Measurements from ENCODE around the gene TCEA2. TPM values are rescaled to one million over a fixed set of nuclear protein-coding genes. Genes with fewer than 3 reads are reported as not detected.

The TCEA2 gene
- total RNA-seq, 3 donors from 2014 or later, result 4.1 to 46.1 (median 9.5) TPM

GRCh38 chr20:64065062-64065973 lies 2.3 kb downstream of the TCEA2 start:
- ATAC-seq (no peak), DNase-seq (no peak)
- intact Hi-C loops (cut with DNase I, micrococcal nuclease), result no loop called here
- no peak for TF ChIP-seq CTCF (IDR thresholded peaks at IDR 0.05)
- Histone ChIP-seq H3K36me3 (ENCODE audit: low read depth) (no peaks in the 10 kb centered on the region), H3K4me3 (no peak overlapping the region), H3K9me3 (no peaks in the 10 kb centered on the region), H3K4me1 (ENCODE audit: low read depth) (peaks cover 4% of the 10 kb centered on the region)

- no peak for TF ChIP-seq CTCF (IDR thresholded peaks at IDR 0.05)
- intact Hi-C loops (cut with DNase I, micrococcal nuclease), result no loop called here
- no peak for DNase-seq
- peak; percentile 13 for ATAC-seq
- Histone ChIP-seq H3K9me3 (no peaks in the 10 kb centered on the region), H3K4me3 (no peak overlapping the region), H3K36me3 (ENCODE audit: low read depth) (no peaks in the 10 kb centered on the region), H3K4me1 (ENCODE audit: low read depth) (peaks cover 4% of the 10 kb centered on the region)
Measured at GRCh38 chr20:64065974-64066343, 3.0 kb downstream of the TCEA2 start.

GRCh38 chr20:64067005-64067632 lies 4.1 kb downstream of the TCEA2 start:
- Histone ChIP-seq H3K9me3 (no peaks in the 10 kb centered on the region), H3K36me3 (ENCODE audit: low read depth) (no peaks in the 10 kb centered on the region), H3K4me3 (no peak overlapping the region), H3K4me1 (ENCODE audit: low read depth) (peaks cover 4% of the 10 kb centered on the region)
- TF ChIP-seq CTCF (IDR thresholded peaks at IDR 0.05), result no peak
- no peak for DNase-seq
- no peak for ATAC-seq
- intact Hi-C loops (cut with DNase I, micrococcal nuclease), result no loop called here

GRCh38 chr20:64067733-64068307 lies 4.8 kb downstream of the TCEA2 start:
- Histone ChIP-seq H3K9me3 (no peaks in the 10 kb centered on the region), H3K4me1 (ENCODE audit: low read depth) (no peaks in the 10 kb centered on the region), H3K36me3 (ENCODE audit: low read depth) (no peaks in the 10 kb centered on the region), H3K4me3 (no peak overlapping the region)
- no peak for ATAC-seq
- intact Hi-C loops (cut with DNase I, micrococcal nuclease), result no loop called here
- DNase-seq, result no peak
- no peak for TF ChIP-seq CTCF (IDR thresholded peaks at IDR 0.05)

GRCh38 chr20:64068386-64069208 lies 5.6 kb downstream of the TCEA2 start:
- intact Hi-C loops (cut with DNase I, micrococcal nuclease), result no loop called here
- ATAC-seq, result no peak
- no peak for DNase-seq
- Histone ChIP-seq H3K4me3 (no peak overlapping the region), H3K9me3 (no peaks in the 10 kb centered on the region), H3K4me1 (ENCODE audit: low read depth) (no peaks in the 10 kb centered on the region), H3K36me3 (ENCODE audit: low read depth) (no peaks in the 10 kb centered on the region)
- no peak for TF ChIP-seq CTCF (IDR thresholded peaks at IDR 0.05)
